Activated CD8-positive, alpha-beta T cell treated with anti-CD3 and anti-CD28 coated beads for 36 hours (primary cell): ENCODE data around the gene ANKMY1. TPM values are rescaled to one million over a fixed set of nuclear protein-coding genes. Genes with fewer than 3 reads are reported as not detected.

Experiments used
- ATAC-seq: fragments of 200-7000 bp; cut with Tn5 transposase; one replicate; pipeline ENCODE4 v1.10.0; 2021; ENCODE audit warnings: mild to moderate bottlenecking, moderate library complexity
- CTCF ChIA-PET: fragments of 350-600 bp; sonication (Branson Sonifier 250); formaldehyde crosslinking; loops from one replicate; lab custom pipeline; 2021; ENCODE audit warnings: antibody characterized with exemption; lab: Charles Lee
- POLR2A ChIA-PET: fragments of 350-600 bp; sonication (Branson Sonifier 250); formaldehyde crosslinking; loops from one replicate; lab custom pipeline; 2021; ENCODE audit warnings: antibody characterized with exemption; lab: Charles Lee
- DNase-seq: peaks from one replicate; pipeline ENCODE4 v3.0.0-alpha.2; 2020
- H3K27ac Mint-ChIP-seq: one replicate; pipeline ENCODE4 v1.8.0; 2021; ENCODE audit warnings: mild to moderate bottlenecking, mixed read lengths
- H3K27me3 Mint-ChIP-seq: one replicate; pipeline ENCODE4 v1.8.0; 2021; ENCODE audit warnings: mixed read lengths
- H3K36me3 Mint-ChIP-seq: one replicate; pipeline ENCODE4 v1.8.0; 2021; ENCODE audit warnings: low read depth, mixed read lengths
- H3K4me1 Mint-ChIP-seq: one replicate; pipeline ENCODE4 v1.8.0; 2021; ENCODE audit warnings: low read depth, mixed read lengths
- H3K4me3 Mint-ChIP-seq: one replicate; pipeline ENCODE4 v1.8.0; 2021; ENCODE audit warnings: mild to moderate bottlenecking, moderate library complexity, mixed read lengths
- H3K9me3 Mint-ChIP-seq: one replicate; pipeline ENCODE4 v1.8.0; 2021; ENCODE audit warnings: mixed read lengths
- CTCF ChIP-seq: fragments of 200-600 bp; IDR thresholded peaks from one replicate; pipeline ENCODE4 v1.8.0; 2022; ENCODE audit warnings: antibody characterized with exemption, mild to moderate bottlenecking
- intact Hi-C: fragments of 100-400 bp; cut with micrococcal nuclease; formaldehyde crosslinking; loops from one replicate; pipeline ENCODE4 v1.10.0; 2022
- total RNA-seq, 2 experiments: library from RNA; stranded (reverse); gene quantifications; one replicate each; pipeline ENCODE4 v1.2.3, GENCODE V29; 2021

Gene ANKMY1
- total RNA-seq, 2 experiments from 2014 or later, result 14.5 to 18.6 TPM

GRCh38 chr2:240512109-240512485 lies 45.7 kb downstream of the ANKMY1 start:
- Mint-ChIP-seq H3K9me3 (no peaks in the 10 kb centered on the region), H3K27me3 (no peaks in the 10 kb centered on the region), H3K27ac (no peak overlapping the region), H3K4me3 (no peak overlapping the region), H3K4me1 (peaks cover 13% of the 10 kb centered on the region), H3K36me3 (peaks cover 2% of the 10 kb centered on the region)
- DNase-seq (no peak), ATAC-seq (no peak)
- ChIA-PET POLR2A (no interaction called here), CTCF (interaction anchor here (1.3 kb wide), 1 partner anchor 75 kb away, joined by 3 read pairs; the partner anchor contains the start of gene CAPN10)
- intact Hi-C loops, result no loop called here
- TF ChIP-seq CTCF, result no peak

- Mint-ChIP-seq H3K27ac (no peak overlapping the region), H3K4me1 (peaks cover 13% of the 10 kb centered on the region), H3K4me3 (no peak overlapping the region), H3K36me3 (peaks cover 2% of the 10 kb centered on the region), H3K9me3 (no peaks in the 10 kb centered on the region), H3K27me3 (no peaks in the 10 kb centered on the region)
- intact Hi-C loops, result no loop called here
- no peak for TF ChIP-seq CTCF
- ATAC-seq (no peak), DNase-seq (no peak)
- CTCF ChIA-PET, result interaction anchor here (1.3 kb wide), 1 partner anchor 75 kb away, joined by 3 read pairs; the partner anchor contains the start of gene CAPN10
- POLR2A ChIA-PET, result no interaction called here
These were observed 46.3 kb downstream of the ANKMY1 start for GRCh38 chr2:240511351-240512108.

GRCh38 chr2:240510513-240511210 lies 47.1 kb downstream of the ANKMY1 start:
- Mint-ChIP-seq H3K36me3 (peaks cover 2% of the 10 kb centered on the region), H3K27me3 (no peaks in the 10 kb centered on the region), H3K27ac (no peak overlapping the region), H3K4me1 (peaks cover 13% of the 10 kb centered on the region), H3K4me3 (no peak overlapping the region), H3K9me3 (no peaks in the 10 kb centered on the region)
- POLR2A ChIA-PET, result no interaction called here
- TF ChIP-seq CTCF, result no peak
- CTCF ChIA-PET, result no interaction called here
- no peak for ATAC-seq
- DNase-seq, result no peak
- intact Hi-C loops, result no loop called here

- ChIA-PET CTCF (no interaction called here), POLR2A (no interaction called here)
- intact Hi-C loops, result no loop called here
- H3K9me3 Mint-ChIP-seq, result no peaks in the 10 kb centered on the region
- H3K4me3 Mint-ChIP-seq, result no peak overlapping the region
- DNase-seq (no peak), ATAC-seq (no peak)
- no peak for TF ChIP-seq CTCF
- peaks cover 2% of the 10 kb centered on the region for H3K36me3 Mint-ChIP-seq
- H3K27ac Mint-ChIP-seq, result no peak overlapping the region
- H3K27me3 Mint-ChIP-seq, result no peaks in the 10 kb centered on the region
- peaks cover 13% of the 10 kb centered on the region for H3K4me1 Mint-ChIP-seq
These were observed 47.9 kb downstream of the ANKMY1 start for GRCh38 chr2:240509667-240510512.
